C4-2B (cell line): ENCODE results near the gene FAM83F.

Experiments used
- H3K27ac ChIP-seq: fragments of 450-650 bp; 2 replicates; pipeline ENCODE4 v1.5.1; 2017
- CTCF ChIP-seq: fragments of 450-650 bp; conservative IDR thresholded peaks from 2 replicates; pipeline ENCODE4 v1.5.1; 2017; ENCODE audit warnings: mild to moderate bottlenecking
- ZFX ChIP-seq: fragments of 450-650 bp; IDR thresholded peaks from 2 replicates; pipeline ENCODE4 v1.6.1; 2017

FAM83F gene

DNA sequence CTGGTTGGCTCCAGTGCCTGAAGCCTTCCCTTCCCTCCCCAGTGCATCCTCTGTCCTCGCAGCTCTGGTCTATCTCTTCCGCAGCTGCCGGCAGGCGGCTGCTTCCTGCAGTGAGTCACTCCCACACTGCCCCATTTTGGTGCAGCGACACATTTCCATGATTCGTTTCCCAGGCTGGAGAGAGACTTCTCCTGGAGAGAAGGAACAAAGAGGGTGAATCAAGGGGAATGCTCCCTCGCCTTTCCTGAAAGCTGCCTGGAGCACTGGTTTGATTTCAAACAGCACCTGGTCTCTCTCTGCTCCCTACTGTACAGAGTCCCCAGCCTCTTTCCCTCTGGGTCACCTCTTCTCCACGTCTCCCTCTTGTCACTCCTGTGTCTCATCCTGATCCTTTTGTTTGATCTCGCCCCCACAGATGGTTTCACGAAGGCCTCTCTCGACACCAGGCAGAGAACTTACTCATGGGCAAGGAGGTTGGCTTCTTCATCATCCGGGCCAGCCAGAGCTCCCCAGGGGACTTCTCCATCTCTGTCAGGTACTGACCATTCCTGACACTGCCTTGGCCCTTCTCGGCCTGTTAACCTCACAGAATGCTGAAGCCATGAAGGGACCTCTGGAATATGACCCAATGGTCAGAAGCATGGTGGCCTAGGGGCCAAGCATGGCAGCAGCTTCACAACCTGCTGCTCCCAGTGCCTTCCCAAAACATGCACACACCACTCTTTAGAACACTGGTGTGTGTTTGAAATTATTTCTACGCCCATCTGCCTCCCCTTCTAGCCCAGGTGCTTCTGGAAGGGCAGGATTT lies 34.9 kb upstream of the FAM83F start, which contains the start of gene TMA7B:
Gene TMA7B (plus strand): TSS at position 758 of the 808 bp plus-strand sequence. CDS start 3,978 bp downstream, outside the sequence.
- TF ChIP-seq ZFX (no peak), CTCF (no peak)
- H3K27ac ChIP-seq, result no peak within 1 kb of the TSS

DNA sequence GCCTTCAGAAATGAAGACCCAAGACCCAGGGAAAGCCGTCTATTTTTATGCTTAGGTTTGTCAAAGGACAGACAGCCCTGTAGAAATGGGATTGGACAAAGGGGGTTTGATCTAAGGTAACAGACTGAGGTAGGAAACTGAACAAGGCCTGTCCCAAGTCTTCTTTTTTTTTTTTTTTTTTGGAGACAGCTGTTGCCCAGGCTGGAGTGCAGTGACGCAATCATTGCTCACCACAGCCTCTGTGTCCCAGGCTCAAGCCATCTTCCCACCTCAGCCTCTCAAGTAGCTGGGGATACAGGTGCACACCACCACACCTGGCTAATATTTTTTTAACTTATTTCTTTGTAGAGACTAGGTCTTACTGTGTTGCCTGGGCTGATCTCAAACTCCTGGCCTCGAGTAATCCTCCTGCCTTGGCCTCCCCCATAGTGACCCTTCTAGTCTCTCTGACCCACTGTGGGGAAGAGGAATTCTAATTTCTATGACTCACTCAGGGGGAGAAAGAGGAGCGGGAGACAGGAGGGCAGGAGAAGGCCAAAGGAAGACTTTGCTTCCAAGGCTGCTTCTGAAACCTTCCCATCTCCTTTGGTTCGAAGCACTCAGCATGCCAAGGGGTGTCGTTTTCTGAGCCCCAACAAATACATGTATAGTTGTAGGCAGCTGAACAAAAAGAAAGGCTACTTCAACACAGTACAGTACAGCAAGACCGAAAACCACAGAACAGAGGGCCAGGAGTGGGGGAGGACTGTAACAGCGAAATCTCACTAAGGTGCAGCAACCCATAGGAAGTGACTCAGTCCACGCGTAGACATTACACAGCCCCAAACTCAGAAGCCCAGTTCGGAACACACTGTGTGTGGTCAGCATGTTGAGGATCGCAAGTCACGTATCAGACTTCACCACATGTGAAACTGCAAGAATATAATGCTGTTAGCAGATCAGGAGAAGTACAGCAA lies 33.7 kb upstream of the FAM83F start:
- TF ChIP-seq ZFX (no peak), CTCF (no peak)
- H3K27ac ChIP-seq, result no peak overlapping the region

DNA sequence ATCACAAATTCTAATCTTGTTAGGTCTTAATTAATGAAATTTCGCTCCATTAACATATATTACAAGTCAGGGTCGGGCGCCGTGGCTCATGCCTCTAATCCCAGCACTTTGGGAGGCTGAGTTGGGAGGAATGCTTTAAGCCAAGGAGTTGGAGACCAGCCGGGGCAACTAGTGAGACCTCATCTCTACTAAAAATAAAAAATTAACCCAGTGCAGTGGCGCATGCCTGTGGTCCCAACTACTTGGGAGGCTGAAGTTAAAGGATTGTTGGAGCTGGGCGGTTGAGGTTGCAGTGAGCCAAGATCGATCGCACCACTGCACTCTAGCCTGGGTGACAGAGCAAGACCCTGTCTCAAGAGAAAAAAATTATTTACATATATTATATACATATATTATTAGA lies 32.7 kb upstream of the FAM83F start:
- no peak overlapping the region for H3K27ac ChIP-seq
- TF ChIP-seq ZFX (no peak), CTCF (no peak)

DNA sequence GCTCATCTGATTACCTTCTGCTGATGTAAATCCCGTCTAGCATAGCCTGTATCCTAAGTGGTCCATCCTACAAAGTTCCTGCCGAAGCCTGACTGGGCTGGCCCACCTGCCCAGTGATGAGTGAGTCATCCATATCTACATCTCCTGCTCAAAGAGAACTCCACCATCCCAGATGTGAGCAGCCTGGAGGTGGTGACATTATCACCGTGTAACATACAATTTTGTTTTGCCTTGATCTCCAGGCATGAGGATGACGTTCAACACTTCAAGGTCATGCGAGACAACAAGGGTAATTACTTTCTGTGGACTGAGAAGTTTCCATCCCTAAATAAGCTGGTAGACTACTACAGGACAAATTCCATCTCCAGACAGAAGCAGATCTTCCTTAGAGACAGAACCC lies 29.0 kb upstream of the FAM83F start:
- no peak for TF ChIP-seq ZFX
- TF ChIP-seq CTCF, result no peak

DNA sequence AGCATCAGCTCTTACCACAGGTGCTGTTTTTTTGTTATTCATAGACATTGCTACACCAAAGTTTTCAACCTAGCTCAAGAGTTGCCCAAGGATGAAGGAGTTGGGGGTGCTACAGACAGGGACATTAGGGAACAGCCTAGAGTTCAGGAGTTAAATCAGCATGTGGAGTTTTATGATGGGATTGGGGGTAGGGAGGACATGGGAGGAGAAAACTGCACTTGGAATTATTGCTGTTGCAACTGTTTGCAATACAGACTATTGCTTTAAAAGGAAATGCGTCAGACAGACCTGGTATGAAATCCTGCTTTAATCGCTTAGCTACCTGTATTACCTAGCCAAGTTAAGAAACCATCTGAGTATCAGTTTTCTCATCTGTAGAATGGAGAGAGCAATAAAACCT lies 28.3 kb upstream of the FAM83F start:
- TF ChIP-seq ZFX (no peak), CTCF (no peak)

More for the DNA sequence above, 29.0 kb upstream of the FAM83F start:
- H3K27ac ChIP-seq, result no peak overlapping the region

DNA sequence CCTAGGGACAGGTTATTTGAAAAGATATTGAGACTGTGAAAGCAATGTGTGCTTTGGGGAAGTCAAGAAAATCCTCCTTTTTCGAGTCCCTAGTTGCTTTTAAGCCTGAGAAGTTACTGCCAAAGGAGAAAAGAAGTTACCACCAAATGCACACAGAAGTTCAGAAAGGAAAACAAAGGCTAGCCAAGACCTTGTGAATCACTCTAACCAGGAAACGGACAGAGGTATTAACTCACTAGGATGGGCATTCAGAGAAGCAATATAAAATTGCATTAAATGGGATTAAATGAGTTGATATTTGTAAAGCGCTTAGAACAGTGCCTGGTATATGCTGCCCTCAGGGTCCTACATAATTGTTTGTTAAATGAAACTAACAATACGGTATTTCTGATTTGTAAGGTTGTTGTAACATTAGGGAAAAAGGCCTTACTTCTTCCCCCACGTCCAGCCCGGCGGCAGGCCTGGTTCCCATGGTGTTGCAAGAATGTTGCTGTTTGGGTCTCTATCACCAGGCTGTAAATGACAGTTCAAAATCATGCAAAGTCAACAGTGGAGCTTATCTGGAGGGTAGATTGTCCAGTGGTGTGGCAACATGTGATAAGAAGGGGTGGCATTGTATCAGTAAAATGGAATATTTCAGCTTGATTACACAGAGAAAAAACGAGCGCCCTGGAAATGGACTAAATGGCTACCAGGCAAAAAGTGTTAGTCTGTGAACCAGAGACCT lies 27.5 kb upstream of the FAM83F start:
- no peak overlapping the region; the same call in 1 of the 2 replicates for H3K27ac ChIP-seq

More for the DNA sequence above, 28.3 kb upstream of the FAM83F start:
- no peak overlapping the region for H3K27ac ChIP-seq

More for the DNA sequence above, 27.5 kb upstream of the FAM83F start:
- TF ChIP-seq ZFX, result no peak
- no peak for TF ChIP-seq CTCF
